LoVo (cell line): ENCODE results near the gene TMED10.

Experiments
- DNase-seq: peaks from one replicate; pipeline ENCODE4 v3.0.0-alpha.2; 2016; ENCODE audit warnings: low spot score

The TMED10 gene

GRCh38 chr14:75176142-75176820 lies at the start of gene TMED10:
TMED10 (minus strand) TSS chr14:75176612; CDS start chr14:75176579, 33 bp downstream.
- DNase-seq = peak; percentile 89

GRCh38 chr14:75224561-75224960 lies 48.1 kb upstream of the TMED10 start:
- no peak for DNase-seq

- DNase-seq = no peak
These were observed 47.3 kb upstream of the TMED10 start for GRCh38 chr14:75223664-75224154.

- no peak for DNase-seq
These were observed 45.8 kb upstream of the TMED10 start for GRCh38 chr14:75222208-75222701.

- no peak for DNase-seq
These were observed 45.4 kb upstream of the TMED10 start for GRCh38 chr14:75221797-75222196.

- DNase-seq = no peak
These were observed 43.7 kb upstream of the TMED10 start for GRCh38 chr14:75220156-75220555.

GRCh38 chr14:75217508-75218206 lies 41.2 kb upstream of the TMED10 start:
- DNase-seq = no peak

GRCh38 chr14:75216427-75217006 lies 40.1 kb upstream of the TMED10 start:
- DNase-seq = no peak

GRCh38 chr14:75215520-75215919 lies 39.1 kb upstream of the TMED10 start:
- DNase-seq = no peak

GRCh38 chr14:75214558-75214957 lies 38.1 kb upstream of the TMED10 start:
- no peak for DNase-seq

- no peak for DNase-seq
These were observed 36.8 kb upstream of the TMED10 start for GRCh38 chr14:75213172-75213571.

- no peak for DNase-seq
These were observed 32.4 kb upstream of the TMED10 start for GRCh38 chr14:75208843-75209242.

GRCh38 chr14:75206190-75206589 lies 29.8 kb upstream of the TMED10 start:
- DNase-seq = no peak

- DNase-seq = no peak
These were observed 29.2 kb upstream of the TMED10 start for GRCh38 chr14:75205591-75205990.

- DNase-seq = peak; percentile 74
These were observed 27.7 kb upstream of the TMED10 start for GRCh38 chr14:75204116-75204515.

- DNase-seq = no peak
These were observed 26.2 kb upstream of the TMED10 start for GRCh38 chr14:75202657-75203056.

- DNase-seq = no peak
These were observed 24.7 kb upstream of the TMED10 start for GRCh38 chr14:75201087-75201486.

- peak; percentile 86 for DNase-seq
These were observed 24.0 kb upstream of the TMED10 start for GRCh38 chr14:75200451-75200850.

GRCh38 chr14:75198291-75198933 lies 22.0 kb upstream of the TMED10 start:
- DNase-seq = no peak

- DNase-seq = no peak
These were observed 20.9 kb upstream of the TMED10 start for GRCh38 chr14:75197338-75197737.

GRCh38 chr14:75196468-75196867 lies 20.1 kb upstream of the TMED10 start:
- no peak for DNase-seq

GRCh38 chr14:75196064-75196463 lies 19.7 kb upstream of the TMED10 start:
- no peak for DNase-seq
